K562 (cell line): ENCODE data around the gene STAB2. TPM values are rescaled to one million over a fixed set of nuclear protein-coding genes. Genes with fewer than 3 reads are reported as not detected.

Source experiments
- ATAC-seq: fragments of 200-7000 bp; cut with Tn5 transposase; 3 replicates; pipeline ENCODE4 v1.9.1; 2020; ENCODE audit warnings: moderate library complexity
- BruUV-seq: library from RNA; stranded (reverse); fragments of 400-500 nt; replicated peaks from 2 replicates; lab custom pipeline; 2021; lab: Mats Ljungman, UMichigan
- CTCF ChIA-PET: fragments of 300-600 bp; formaldehyde crosslinking; extraction: SDS; loops from one replicate; lab custom pipeline; 2021; ENCODE audit warnings: low intra/inter-chr PET ratio; lab: Yijun Ruan, JAX
- POLR2A ChIA-PET: fragments of 300-600, 350-650 bp; sonication (Branson Sonifier 250); formaldehyde crosslinking; extraction: SDS; loops from one replicate; lab custom pipeline; 2021; ENCODE audit warnings: antibody characterized with exemption, inconsistent platforms; lab: Yijun Ruan, JAX
- DNase-seq, 4 experiments: peaks; one replicate each; pipeline versions ENCODE4 v3.0.0 to v3.0.0-alpha.2; 2011 to 2018; ENCODE audit warnings: low spot score in 3 of 4, mixed read lengths in 3 of 4; ENCODE audit errors: extremely low read depth in 1 of 4
- FAIRE-seq: peaks from 2 replicates; lab custom pipeline; 2011; peaks lifted over from hg19 to GRCh38; lab: Jason Lieb, UNC
- H2AFZ ChIP-seq: 2 replicates; pipeline ENCODE4 v1.6.0; 2011; ENCODE audit warnings: low read depth, low read length, control low read depth, inconsistent platforms
- H3K27ac ChIP-seq: fragments of 200-600 bp; 3 replicates; pipeline ENCODE4 v1.8.0; 2011; ENCODE audit warnings: low read depth, mild to moderate bottlenecking, control low read depth, inconsistent platforms, low read length, moderate library complexity, mixed read lengths; ENCODE audit errors: extremely low read depth
- H3K27me3 ChIP-seq, 2 experiments: fragments of 300-600 bp in 1 of 2; 2 replicates in 1 of 2; 3 replicates in 1 of 2; pipeline versions ENCODE4 v1.6.0 to v1.8.0; 2011; ENCODE audit warnings: inconsistent platforms in 2 of 2, low read length in 2 of 2, mild to moderate bottlenecking in 1 of 2, mixed read lengths in 1 of 2, moderate library complexity in 1 of 2; ENCODE audit not compliant: control insufficient read depth in 2 of 2, insufficient read depth in 2 of 2
- H3K36me3 ChIP-seq: fragments of 300-600 bp; 3 replicates; pipeline ENCODE4 v1.8.0; 2011; ENCODE audit warnings: mild to moderate bottlenecking, low read length, inconsistent platforms; ENCODE audit not compliant: control insufficient read depth, insufficient read depth
- H3K4me1 ChIP-seq, 2 experiments: fragments of 200-600 bp in 1 of 2; replicated peaks in 1 of 2; 2 replicates in 1 of 2; 3 replicates in 1 of 2; pipeline versions ENCODE4 v1.5.1 to v1.8.0; 2011; ENCODE audit warnings: inconsistent platforms in 2 of 2, low read length in 2 of 2, mild to moderate bottlenecking in 1 of 2, mixed read lengths in 1 of 2, moderate library complexity in 1 of 2; ENCODE audit not compliant: control insufficient read depth in 2 of 2, insufficient read depth in 2 of 2
- H3K4me2 ChIP-seq: 2 replicates; pipeline ENCODE4 v1.6.1; 2011; ENCODE audit warnings: low read length, control low read depth, inconsistent platforms, mixed read lengths; ENCODE audit not compliant: insufficient read depth
- H3K4me3 ChIP-seq: fragments of 200-600 bp; sonication (generic), shearing (Covaris generic); 2 replicates; pipeline ENCODE4 v1.5.1; 2016; ENCODE audit warnings: control low read depth, inconsistent platforms
- H3K79me2 ChIP-seq: fragments of 200-600 bp; 3 replicates; pipeline ENCODE4 v1.8.0; 2011; ENCODE audit warnings: low read length, inconsistent platforms; ENCODE audit not compliant: control insufficient read depth, insufficient read depth
- H3K9ac ChIP-seq, 2 experiments: 2 replicates each; pipeline versions ENCODE4 v1.6.0 to v1.6.1; 2011; ENCODE audit warnings: low read depth in 2 of 2, low read length in 2 of 2, control low read depth in 1 of 2, inconsistent platforms in 1 of 2, mild to moderate bottlenecking in 1 of 2, mixed read lengths in 1 of 2; ENCODE audit not compliant: insufficient read depth in 1 of 2
- H3K9me1 ChIP-seq: one replicate; pipeline ENCODE4 v1.6.0; 2011; ENCODE audit warnings: inconsistent platforms, mild to moderate bottlenecking, low read length, moderate library complexity; ENCODE audit not compliant: control insufficient read depth, insufficient read depth
- H3K9me3 ChIP-seq: replicated peaks from 2 replicates; pipeline ENCODE4 v1.5.1; 2011; ENCODE audit warnings: low read depth, low read length, inconsistent platforms; ENCODE audit not compliant: control insufficient read depth, insufficient read depth
- H4K20me1 ChIP-seq: replicated peaks from 2 replicates; pipeline ENCODE4 v1.6.1; 2011; ENCODE audit warnings: low read length, inconsistent platforms, mixed read lengths; ENCODE audit not compliant: control insufficient read depth, insufficient read depth
- CBX8 ChIP-seq: fragments of 200-600 bp; sonication (generic); IDR thresholded peaks from 2 replicates; pipeline ENCODE4 v1.6.1; 2012; ENCODE audit warnings: borderline replicate concordance, mixed run types, low read depth, mild to moderate bottlenecking, moderate library complexity, mixed read lengths, low read length, control low read depth, inconsistent platforms; ENCODE audit not compliant: poor library complexity, severe bottlenecking; ENCODE audit errors: extremely low read depth
- CSDE1 ChIP-seq, 2 experiments: fragments of 450-650 bp; IDR thresholded peaks; 2 replicates each; pipeline ENCODE4 v1.6.1; 2016; ENCODE audit warnings: mild to moderate bottlenecking in 1 of 2
- GTF2E2 ChIP-seq: fragments of 200-800 bp; sonication (Bioruptor generic); IDR thresholded peaks from 2 replicates; pipeline ENCODE4 v1.6.1; 2016; ENCODE audit warnings: missing genetic modification characterization, missing compliant biosample characterization
- HDAC1 ChIP-seq, 2 experiments: fragments of 450-650 bp; IDR thresholded peaks; 2 replicates each; pipeline ENCODE4 v1.6.1; 2016 to 2017; ENCODE audit warnings: inconsistent platforms in 1 of 2, mild to moderate bottlenecking in 1 of 2, moderate library complexity in 1 of 2
- HDGF ChIP-seq: fragments of 450-650 bp; IDR thresholded peaks from 2 replicates; pipeline ENCODE4 v1.6.1; 2016
- KLF1 ChIP-seq: fragments of 450-650 bp; IDR thresholded peaks from 2 replicates; pipeline ENCODE4 v1.6.1; 2016; ENCODE audit warnings: missing genetic modification characterization, missing compliant biosample characterization
- KLF13 ChIP-seq: fragments of 450-650 bp; IDR thresholded peaks from 2 replicates; pipeline ENCODE4 v1.6.1; 2016; ENCODE audit warnings: missing genetic modification characterization, low read depth, mild to moderate bottlenecking, missing compliant biosample characterization, moderate library complexity, borderline replicate concordance
- RUNX1 ChIP-seq: sonication (generic); IDR thresholded peaks from 2 replicates; pipeline ENCODE4 v1.6.1; 2016; ENCODE audit warnings: antibody characterized with exemption, low read depth
- ZNF140 ChIP-seq: fragments of 250-450 bp; sonication (Bioruptor Pico); IDR thresholded peaks from 2 replicates; pipeline ENCODE4 v1.8.0; 2021; ENCODE audit warnings: moderate library complexity, mild to moderate bottlenecking, inconsistent platforms
- WGBS: fragments of 100-300 bp; shearing (Covaris generic); methylation state at CpG from one replicate; pipeline ENCODE4 v1.1.6; 2016; ENCODE audit warnings: low coverage, mixed read lengths; ENCODE audit not compliant: insufficient coverage; ENCODE audit errors: missing lambda C conversion rate; 5-methylcytosine and 5-hydroxymethylcytosine counted together
- in situ Hi-C: fragments of 300-500 bp; cut with MboI; formaldehyde crosslinking; loops from 4 replicates; pipeline ENCODE4 v1.15.0; 2018; ENCODE audit warnings: inconsistent platforms, mixed read lengths
- intact Hi-C: fragments of 100-400 bp; cut with micrococcal nuclease; formaldehyde crosslinking; loops from 2 replicates; pipeline ENCODE4 v1.14.2; 2022
- polyA plus RNA-seq, 8 experiments: library from polyadenylated mRNA; depleted of rRNA in 4 of 8; stranded (reverse) in 5 of 8; unstranded in 3 of 8; fragments of >200 nt; fragmentation: Nextera tagmentation in 2 of 8; fragmentation: Illumina TruSeq in 1 of 8; extraction: Ambion mirVana in 2 of 8; extraction: Trizol in 1 of 8; gene quantifications; 2 replicates each; pipeline versions ENCODE4 v1.2.1 to v1.2.3, GENCODE V29; 2011 to 2014; ENCODE audit warnings: inconsistent platforms in 1 of 8, missing spikeins in 1 of 8
- total RNA-seq, 7 experiments: library from RNA; depleted of rRNA in 6 of 7; stranded (reverse); fragments of >200 nt in 6 of 7; fragmentation: Illumina TruSeq in 2 of 7; extraction: Trizol in 2 of 7; gene quantifications; 2 replicates each; pipeline versions ENCODE4 v1.2.1 to v1.2.3, GENCODE V29; 2011 to 2021; ENCODE audit warnings: low replicate concordance in 1 of 7
- TF ChIP-seq, protein P1 (sequence below): fragments of 200-800 bp; sonication (Bioruptor generic); IDR thresholded peaks from 2 replicates; pipeline ENCODE4 v1.6.1; 2016; ENCODE audit warnings: missing genetic modification characterization, missing compliant biosample characterization
- TF ChIP-seq, protein P2 (sequence below): sonication (generic); formaldehyde crosslinking; IDR thresholded peaks from 2 replicates; pipeline ENCODE4 v1.5.0; 2020; ENCODE audit warnings: missing genetic modification reagents
- TF ChIP-seq, protein P3 (sequence below), 2 experiments: fragments of 450-650 bp in 1 of 2; sonication (generic) in 1 of 2; formaldehyde crosslinking; conservative IDR thresholded peaks; 2 replicates each; pipeline versions ENCODE4 v1.4.0 to v1.8.1; 2020 to 2022; ENCODE audit warnings: mild to moderate bottlenecking in 1 of 2, missing genetic modification reagents in 1 of 2

STAB2 gene
- total and polyA plus RNA-seq, 9 of the 15 experiments (the other 6 are each of a cell fraction or from before 2014, with no cell fraction given) = 0.10 TPM; not detected in 8

DNA sequence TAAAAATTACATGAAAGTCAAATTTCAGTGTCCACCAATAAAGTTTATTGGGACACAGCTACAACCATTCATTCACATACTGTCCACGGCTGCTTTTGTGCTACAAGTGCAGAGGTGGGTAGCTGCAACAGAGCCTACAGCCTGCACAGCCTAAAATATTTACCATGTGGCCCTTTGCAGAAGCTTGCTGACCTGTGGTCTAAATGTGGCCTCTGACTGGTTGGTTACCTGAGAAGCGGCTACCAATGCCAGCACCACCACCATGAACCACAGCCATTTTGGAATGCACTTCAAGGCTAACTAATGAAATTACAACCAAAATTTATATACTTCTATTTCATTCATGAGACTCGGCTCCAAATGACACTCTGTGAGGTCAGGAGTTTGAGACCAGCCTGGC, 195.3 kb downstream of the STAB2 start (continued):
- TF ChIP-seq, protein P1, sequence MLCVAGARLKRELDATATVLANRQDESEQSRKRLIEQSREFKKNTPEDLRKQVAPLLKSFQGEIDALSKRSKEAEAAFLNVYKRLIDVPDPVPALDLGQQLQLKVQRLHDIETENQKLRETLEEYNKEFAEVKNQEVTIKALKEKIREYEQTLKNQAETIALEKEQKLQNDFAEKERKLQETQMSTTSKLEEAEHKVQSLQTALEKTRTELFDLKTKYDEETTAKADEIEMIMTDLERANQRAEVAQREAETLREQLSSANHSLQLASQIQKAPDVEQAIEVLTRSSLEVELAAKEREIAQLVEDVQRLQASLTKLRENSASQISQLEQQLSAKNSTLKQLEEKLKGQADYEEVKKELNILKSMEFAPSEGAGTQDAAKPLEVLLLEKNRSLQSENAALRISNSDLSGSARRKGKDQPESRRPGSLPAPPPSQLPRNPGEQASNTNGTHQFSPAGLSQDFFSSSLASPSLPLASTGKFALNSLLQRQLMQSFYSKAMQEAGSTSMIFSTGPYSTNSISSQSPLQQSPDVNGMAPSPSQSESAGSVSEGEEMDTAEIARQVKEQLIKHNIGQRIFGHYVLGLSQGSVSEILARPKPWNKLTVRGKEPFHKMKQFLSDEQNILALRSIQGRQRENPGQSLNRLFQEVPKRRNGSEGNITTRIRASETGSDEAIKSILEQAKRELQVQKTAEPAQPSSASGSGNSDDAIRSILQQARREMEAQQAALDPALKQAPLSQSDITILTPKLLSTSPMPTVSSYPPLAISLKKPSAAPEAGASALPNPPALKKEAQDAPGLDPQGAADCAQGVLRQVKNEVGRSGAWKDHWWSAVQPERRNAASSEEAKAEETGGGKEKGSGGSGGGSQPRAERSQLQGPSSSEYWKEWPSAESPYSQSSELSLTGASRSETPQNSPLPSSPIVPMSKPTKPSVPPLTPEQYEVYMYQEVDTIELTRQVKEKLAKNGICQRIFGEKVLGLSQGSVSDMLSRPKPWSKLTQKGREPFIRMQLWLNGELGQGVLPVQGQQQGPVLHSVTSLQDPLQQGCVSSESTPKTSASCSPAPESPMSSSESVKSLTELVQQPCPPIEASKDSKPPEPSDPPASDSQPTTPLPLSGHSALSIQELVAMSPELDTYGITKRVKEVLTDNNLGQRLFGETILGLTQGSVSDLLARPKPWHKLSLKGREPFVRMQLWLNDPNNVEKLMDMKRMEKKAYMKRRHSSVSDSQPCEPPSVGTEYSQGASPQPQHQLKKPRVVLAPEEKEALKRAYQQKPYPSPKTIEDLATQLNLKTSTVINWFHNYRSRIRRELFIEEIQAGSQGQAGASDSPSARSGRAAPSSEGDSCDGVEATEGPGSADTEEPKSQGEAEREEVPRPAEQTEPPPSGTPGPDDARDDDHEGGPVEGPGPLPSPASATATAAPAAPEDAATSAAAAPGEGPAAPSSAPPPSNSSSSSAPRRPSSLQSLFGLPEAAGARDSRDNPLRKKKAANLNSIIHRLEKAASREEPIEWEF = no peak
- TF ChIP-seq KLF1 (tag) = no peak

DNA sequence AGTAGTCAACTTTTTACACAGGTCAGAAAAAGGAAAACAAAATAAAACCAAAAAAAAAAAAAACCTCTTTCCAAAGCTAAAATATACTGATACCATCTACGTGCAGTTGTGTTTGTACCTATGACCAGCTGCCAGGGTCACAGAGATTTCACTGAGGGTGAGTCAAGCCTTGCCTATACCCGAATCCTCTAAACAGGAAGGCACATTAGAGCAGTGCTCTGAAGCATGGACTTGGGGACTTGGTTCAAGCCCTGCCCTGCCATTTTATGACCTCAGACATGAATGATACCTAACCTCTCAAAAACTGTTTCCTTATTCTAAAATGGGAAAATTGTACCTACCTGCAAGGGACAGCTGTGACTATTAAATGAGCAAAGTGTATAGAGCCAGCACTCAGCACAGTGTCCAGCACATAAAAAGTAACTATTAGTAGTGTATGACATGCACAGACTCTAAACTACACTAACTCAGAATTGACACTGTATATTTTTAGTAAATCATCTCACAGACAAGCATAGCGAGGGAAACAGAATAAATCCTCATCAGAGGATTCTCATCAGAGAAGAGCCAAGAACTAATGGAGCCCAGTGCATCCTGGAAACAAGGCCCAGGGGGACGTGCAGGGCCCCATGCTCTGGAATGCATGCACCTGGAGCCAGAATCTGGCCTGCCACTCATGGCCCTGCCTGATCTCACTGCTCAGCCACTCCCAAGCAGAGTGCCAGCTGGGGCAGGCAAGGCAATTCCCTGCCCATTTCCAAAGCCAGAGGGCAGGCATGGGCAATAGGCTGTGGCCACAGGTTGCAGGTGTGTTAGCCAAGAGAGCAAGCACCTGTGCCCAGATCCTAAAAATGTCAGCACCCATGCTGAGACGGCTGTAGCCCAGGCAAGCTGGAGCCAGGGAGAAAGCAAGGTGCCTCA, 196.9 kb downstream of the STAB2 start:
- Histone ChIP-seq H4K20me1 (0 out of 2 replicates have a peak, but pooled peaks cover 7% of the 10 kb centered on the region), H3K9ac (0 out of 4 replicates have a peak overlapping the region, but pooled peaks of 1 of the 2 experiments have one; percentile 20), H2AFZ (no peak overlapping the region), H3K36me3 (peaks cover 95% of the 10 kb centered on the region), H3K27ac (no peak overlapping the region; the same call in 2 of the 3 replicates), H3K4me2 (no peak overlapping the region), H3K4me1 (no peaks in the 10 kb centered on the region), H3K79me2 (no peaks in the 10 kb centered on the region; the same call in 2 of the 3 replicates), H3K9me1 (no peaks in the 10 kb centered on the region), H3K4me3 (no peak overlapping the region), H3K9me3 (no peaks in the 10 kb centered on the region), H3K27me3 (no peaks in the 10 kb centered on the region)
- TF ChIP-seq GTF2E2 (tag) (no peak), CBX8 (no peak), KLF13 (no peak), RUNX1 (no peak), HDGF (no peak), HDAC1 (IDR thresholded peaks at IDR 0.05) (no peak), CSDE1 (IDR thresholded peaks at IDR 0.05) (no peak), ZNF140 (CRISPR knock-in tag) (no peak)
- TF ChIP-seq, protein P2, sequence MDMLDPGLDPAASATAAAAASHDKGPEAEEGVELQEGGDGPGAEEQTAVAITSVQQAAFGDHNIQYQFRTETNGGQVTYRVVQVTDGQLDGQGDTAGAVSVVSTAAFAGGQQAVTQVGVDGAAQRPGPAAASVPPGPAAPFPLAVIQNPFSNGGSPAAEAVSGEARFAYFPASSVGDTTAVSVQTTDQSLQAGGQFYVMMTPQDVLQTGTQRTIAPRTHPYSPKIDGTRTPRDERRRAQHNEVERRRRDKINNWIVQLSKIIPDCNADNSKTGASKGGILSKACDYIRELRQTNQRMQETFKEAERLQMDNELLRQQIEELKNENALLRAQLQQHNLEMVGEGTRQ (CRISPR knock-in tag) = no peak
- TF ChIP-seq, protein P3, sequence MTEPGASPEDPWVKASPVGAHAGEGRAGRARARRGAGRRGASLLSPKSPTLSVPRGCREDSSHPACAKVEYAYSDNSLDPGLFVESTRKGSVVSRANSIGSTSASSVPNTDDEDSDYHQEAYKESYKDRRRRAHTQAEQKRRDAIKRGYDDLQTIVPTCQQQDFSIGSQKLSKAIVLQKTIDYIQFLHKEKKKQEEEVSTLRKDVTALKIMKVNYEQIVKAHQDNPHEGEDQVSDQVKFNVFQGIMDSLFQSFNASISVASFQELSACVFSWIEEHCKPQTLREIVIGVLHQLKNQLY (CRISPR knock-in tag; conservative IDR thresholded peaks at IDR 0.05) = no peak
- DNase-seq (no peak), ATAC-seq (no peak), FAIRE-seq (no peak)
- WGBS = 98% methylated on average over 5 of the region's 5 CpGs
- POLR2A ChIA-PET = interaction anchor here (1.2 kb wide), 1 partner anchor 11 kb away, joined by 6 read pairs; no protein-coding TSS in a partner anchor
- no TSS peak for BruUV-seq
- intact Hi-C loops = no loop called here
- in situ Hi-C loops = no loop called here
- CTCF ChIA-PET = interaction anchor here (0.6 kb wide), 1 partner anchor 13 kb away, joined by 3 read pairs; no protein-coding TSS in a partner anchor
